Activated CD4-positive, alpha-beta T cell treated with anti-CD3 and anti-CD28 coated beads, Interleukin-2, amount 50 U/mL, for 16 hours (primary cell): ENCODE measurements around the gene LAMB3.

Source experiments
- DNase-seq: peaks from one replicate; pipeline ENCODE4 v3.0.0-alpha.2; 2020

The LAMB3 gene

GRCh38 chr1:209659909-209660308 lies 7.7 kb upstream of the LAMB3 start:
- peak; percentile 72 for DNase-seq

- DNase-seq: no peak
Measured at GRCh38 chr1:209657918-209658317, 5.7 kb upstream of the LAMB3 start.

GRCh38 chr1:209657140-209657879 lies 5.1 kb upstream of the LAMB3 start:
- no peak for DNase-seq

- DNase-seq: no peak
Measured at GRCh38 chr1:209655411-209656231, 3.4 kb upstream of the LAMB3 start.

GRCh38 chr1:209653915-209654351 lies 1.7 kb upstream of the LAMB3 start:
- DNase-seq: no peak

GRCh38 chr1:209652873-209653401 lies 712 bp upstream of the LAMB3 start:
- DNase-seq: no peak

- DNase-seq: peak; percentile 77
Measured at GRCh38 chr1:209651138-209651587, 1.1 kb downstream of the LAMB3 start.

- no peak for DNase-seq
Measured at GRCh38 chr1:209650454-209650853, 1.8 kb downstream of the LAMB3 start.

- DNase-seq: no peak
Measured at GRCh38 chr1:209648931-209649776, 3.1 kb downstream of the LAMB3 start.

GRCh38 chr1:209648346-209648745 lies 3.9 kb downstream of the LAMB3 start:
- DNase-seq: no peak

GRCh38 chr1:209647156-209647555 lies 5.1 kb downstream of the LAMB3 start:
- DNase-seq: no peak

GRCh38 chr1:209646558-209646957 lies 5.7 kb downstream of the LAMB3 start:
- no peak for DNase-seq

- DNase-seq: no peak
Measured at GRCh38 chr1:209645574-209646452, 6.4 kb downstream of the LAMB3 start.

GRCh38 chr1:209643285-209644020 lies 8.8 kb downstream of the LAMB3 start:
- no peak for DNase-seq

- DNase-seq: no peak
Measured at GRCh38 chr1:209642816-209643215, 9.4 kb downstream of the LAMB3 start.

- DNase-seq: no peak
Measured at GRCh38 chr1:209641832-209642172, 10.4 kb downstream of the LAMB3 start.

- DNase-seq: no peak
Measured at GRCh38 chr1:209635850-209636249, 16.4 kb downstream of the LAMB3 start.

- DNase-seq: no peak
Measured at GRCh38 chr1:209634005-209634737, 18.1 kb downstream of the LAMB3 start.

- DNase-seq: no peak
Measured at GRCh38 chr1:209633335-209633997, 18.8 kb downstream of the LAMB3 start.
